Measurements from ENCODE around the gene GPRASP2.

Gene GPRASP2

DNA sequence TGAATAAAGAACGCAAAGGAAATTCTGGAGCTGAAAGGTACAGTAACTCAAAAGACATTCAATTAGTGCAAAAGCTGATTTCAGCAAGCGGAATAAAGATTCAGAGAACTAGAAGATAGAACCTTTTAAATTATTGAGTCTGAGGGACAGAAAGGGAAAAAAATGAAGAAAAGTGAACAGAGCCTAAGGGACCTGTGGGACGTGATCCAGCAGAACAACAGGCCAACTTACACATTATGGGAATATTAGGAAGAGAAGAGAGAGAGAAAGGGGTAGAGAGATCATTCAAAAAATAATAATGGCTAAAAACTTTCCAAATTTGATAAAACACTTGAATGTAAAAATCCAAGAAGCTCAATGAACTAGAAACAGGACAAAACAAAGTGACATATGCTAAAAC is 17.5 kb upstream of the GPRASP2 start:
- no peaks in the 10 kb centered on the region for H3K4me1 ChIP-seq (ENCODE audit: control insufficient read depth in 1 of 2, insufficient read depth in 1 of 2, low read depth in 1 of 2, low read length in 1 of 2)
- no peaks in the 10 kb centered on the region for H3K27me3 ChIP-seq
- TF ChIP-seq, protein P1, sequence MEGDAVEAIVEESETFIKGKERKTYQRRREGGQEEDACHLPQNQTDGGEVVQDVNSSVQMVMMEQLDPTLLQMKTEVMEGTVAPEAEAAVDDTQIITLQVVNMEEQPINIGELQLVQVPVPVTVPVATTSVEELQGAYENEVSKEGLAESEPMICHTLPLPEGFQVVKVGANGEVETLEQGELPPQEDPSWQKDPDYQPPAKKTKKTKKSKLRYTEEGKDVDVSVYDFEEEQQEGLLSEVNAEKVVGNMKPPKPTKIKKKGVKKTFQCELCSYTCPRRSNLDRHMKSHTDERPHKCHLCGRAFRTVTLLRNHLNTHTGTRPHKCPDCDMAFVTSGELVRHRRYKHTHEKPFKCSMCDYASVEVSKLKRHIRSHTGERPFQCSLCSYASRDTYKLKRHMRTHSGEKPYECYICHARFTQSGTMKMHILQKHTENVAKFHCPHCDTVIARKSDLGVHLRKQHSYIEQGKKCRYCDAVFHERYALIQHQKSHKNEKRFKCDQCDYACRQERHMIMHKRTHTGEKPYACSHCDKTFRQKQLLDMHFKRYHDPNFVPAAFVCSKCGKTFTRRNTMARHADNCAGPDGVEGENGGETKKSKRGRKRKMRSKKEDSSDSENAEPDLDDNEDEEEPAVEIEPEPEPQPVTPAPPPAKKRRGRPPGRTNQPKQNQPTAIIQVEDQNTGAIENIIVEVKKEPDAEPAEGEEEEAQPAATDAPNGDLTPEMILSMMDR (IDR thresholded peaks at IDR 0.05), result no peak
- H3K4me3 ChIP-seq (ENCODE audit: low read depth in 1 of 2, low read length in 1 of 2), result no peak overlapping the region
- H3K27ac ChIP-seq, result no peak overlapping the region
- no peaks in the 10 kb centered on the region for H3K9me3 ChIP-seq
- H3K36me3 ChIP-seq, result no peaks in the 10 kb centered on the region

DNA sequence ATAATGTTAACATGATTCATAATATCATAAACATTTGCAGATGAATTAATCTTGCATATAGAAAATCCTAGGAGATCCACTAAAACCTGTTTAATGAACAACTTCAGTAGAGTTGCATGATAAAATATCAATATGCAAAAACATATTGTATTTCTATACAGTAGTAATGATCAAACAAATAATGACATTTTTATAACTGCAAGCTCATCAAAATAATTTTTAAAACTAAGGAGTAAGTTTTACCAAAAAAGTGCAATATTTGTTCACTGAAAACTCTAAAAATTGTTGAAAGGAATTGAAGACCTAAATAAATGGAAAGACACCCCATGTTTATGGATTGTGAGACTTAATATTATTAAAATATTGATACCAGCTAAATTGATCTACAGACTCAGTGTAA is 15.9 kb upstream of the GPRASP2 start:
- no peaks in the 10 kb centered on the region for H3K36me3 ChIP-seq
- no peaks in the 10 kb centered on the region for H3K4me1 ChIP-seq (ENCODE audit: control insufficient read depth in 1 of 2, insufficient read depth in 1 of 2, low read depth in 1 of 2, low read length in 1 of 2)
- TF ChIP-seq, protein P1 (IDR thresholded peaks at IDR 0.05), result no peak

DNA sequence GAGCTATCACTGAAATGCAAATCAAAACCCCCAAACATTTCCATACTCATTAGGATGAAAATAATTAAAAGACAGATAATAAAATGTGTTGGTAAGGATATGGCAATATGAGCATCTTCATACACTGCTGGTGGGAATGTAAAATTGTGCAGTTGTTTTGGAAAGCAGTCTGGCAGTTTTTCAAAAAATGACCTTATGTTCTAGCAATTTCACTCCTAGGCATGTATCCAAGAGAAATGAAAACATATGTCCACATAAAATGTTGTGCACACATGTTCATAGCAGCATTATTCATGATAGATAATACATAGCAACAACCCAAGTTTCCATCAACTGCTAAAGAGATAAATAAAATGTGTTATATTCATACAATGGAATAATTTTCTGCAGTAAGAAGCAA is 14.8 kb upstream of the GPRASP2 start:
- Histone ChIP-seq H3K4me1 (ENCODE audit: control insufficient read depth in 1 of 2, insufficient read depth in 1 of 2, low read depth in 1 of 2, low read length in 1 of 2) (no peaks in the 10 kb centered on the region), H3K27ac (no peak overlapping the region), H3K36me3 (no peaks in the 10 kb centered on the region), H3K27me3 (no peaks in the 10 kb centered on the region), H3K9me3 (no peaks in the 10 kb centered on the region), H3K4me3 (ENCODE audit: low read depth in 1 of 2, low read length in 1 of 2) (no peak overlapping the region)
- TF ChIP-seq, protein P1 (IDR thresholded peaks at IDR 0.05), result no peak

More for the DNA sequence above, 15.9 kb upstream of the GPRASP2 start:
- Histone ChIP-seq H3K9me3 (no peaks in the 10 kb centered on the region), H3K27me3 (no peaks in the 10 kb centered on the region), H3K27ac (no peak overlapping the region), H3K4me3 (ENCODE audit: low read depth in 1 of 2, low read length in 1 of 2) (no peak overlapping the region)

DNA sequence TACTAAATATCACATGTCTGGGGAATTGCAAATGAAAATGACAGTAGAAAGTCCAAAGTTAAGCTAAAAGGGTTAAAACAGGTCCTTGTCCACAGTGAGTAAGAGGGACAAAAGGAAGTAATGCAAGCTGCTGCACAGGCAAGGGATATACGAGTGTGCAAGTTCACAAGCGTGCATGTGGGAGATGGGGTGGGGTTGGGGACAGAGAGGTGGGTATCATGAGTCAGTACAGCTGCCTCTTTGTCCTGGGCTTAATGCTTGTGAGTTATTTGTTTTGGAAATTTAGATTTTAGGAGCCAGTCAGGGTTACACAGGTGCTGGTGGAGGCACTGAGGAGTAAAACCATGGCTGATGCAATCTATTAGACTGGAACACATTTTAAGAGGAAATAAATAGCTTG is 3.3 kb upstream of the GPRASP2 start:
- H3K4me1 ChIP-seq (ENCODE audit: control insufficient read depth in 1 of 2, insufficient read depth in 1 of 2, low read depth in 1 of 2, low read length in 1 of 2), result peaks cover 6 to 7% of the 10 kb centered on the region in 2 experiments
- no peaks in the 10 kb centered on the region for H3K36me3 ChIP-seq
- no peak overlapping the region for H3K27ac ChIP-seq
- no peak overlapping the region for H3K4me3 ChIP-seq (ENCODE audit: low read depth in 1 of 2, low read length in 1 of 2)
- H3K27me3 ChIP-seq, result peaks cover 47% of the 10 kb centered on the region
- TF ChIP-seq, protein P1 (IDR thresholded peaks at IDR 0.05), result no peak
- no peaks in the 10 kb centered on the region for H3K9me3 ChIP-seq

- peak overlapping the region in 1 of 2 experiments; percentile 56 for H3K4me3 ChIP-seq (ENCODE audit: low read depth in 1 of 2, low read length in 1 of 2)
- TF ChIP-seq, protein P1 (IDR thresholded peaks at IDR 0.05), result no peak
- no peak overlapping the region for H3K27ac ChIP-seq
Measured at GRCh38 chrX:102711872-102712215, 404 bp upstream of the GPRASP2 start.

More at GRCh38 chrX:102711872-102712215, 404 bp upstream of the GPRASP2 start:
- Histone ChIP-seq H3K36me3 (no peaks in the 10 kb centered on the region), H3K9me3 (no peaks in the 10 kb centered on the region), H3K27me3 (peaks cover 47% of the 10 kb centered on the region), H3K4me1 (ENCODE audit: control insufficient read depth in 1 of 2, insufficient read depth in 1 of 2, low read depth in 1 of 2, low read length in 1 of 2) (peaks cover 6 to 7% of the 10 kb centered on the region in 2 experiments)
